ENCODE results near the gene SPOCK2.

Gene SPOCK2

GRCh38 chr10:72019085-72019876, 69.1 kb downstream of the SPOCK2 start:
- TF ChIP-seq SP1 (IDR thresholded peaks at IDR 0.05) (no peak), TARDBP (IDR thresholded peaks at IDR 0.05) (no peak), ARNT (IDR thresholded peaks at IDR 0.05) (no peak), NFRKB (IDR thresholded peaks at IDR 0.05) (no peak), FOXK2 (IDR thresholded peaks at IDR 0.05) (no peak), HDGF (IDR thresholded peaks at IDR 0.05; ENCODE audit: borderline replicate concordance) (no peak), LEF1 (IDR thresholded peaks at IDR 0.05; ENCODE audit: borderline replicate concordance) (no peak), L3MBTL2 (conservative IDR thresholded peaks at IDR 0.05) (no peak), FOXA1 (IDR thresholded peaks at IDR 0.05) (no peak), FOXM1 (IDR thresholded peaks at IDR 0.05; ENCODE audit: borderline replicate concordance) (no peak), SUZ12 (IDR thresholded peaks at IDR 0.05) (no peak)
- POLR2A ChIA-PET, result no interaction called here
- CTCF ChIA-PET, result no interaction called here
- no peak for DNase-seq (ENCODE audit: extremely low spot score)

GRCh38 chr10:72016608-72017300, 71.6 kb downstream of the SPOCK2 start:
- no peak for DNase-seq (ENCODE audit: extremely low spot score)
- CTCF ChIA-PET, result no interaction called here
- POLR2A ChIA-PET, result no interaction called here
- TF ChIP-seq SUZ12 (IDR thresholded peaks at IDR 0.05) (no peak), ZNF384 (IDR thresholded peaks at IDR 0.05) (no peak), PKNOX1 (IDR thresholded peaks at IDR 0.05) (no peak), FOXK2 (IDR thresholded peaks at IDR 0.05) (no peak), FOXM1 (IDR thresholded peaks at IDR 0.05; ENCODE audit: borderline replicate concordance) (no peak), SP1 (IDR thresholded peaks at IDR 0.05) (no peak), FOXA1 (IDR thresholded peaks at IDR 0.05) (no peak), L3MBTL2 (conservative IDR thresholded peaks at IDR 0.05) (no peak)

GRCh38 chr10:72015841-72016240, 72.5 kb downstream of the SPOCK2 start:
- ChIA-PET CTCF (interaction anchor here (1.0 kb wide), 1 partner anchor 33 kb away, joined by 3 read pairs; no protein-coding TSS in a partner anchor), POLR2A (no interaction called here)
- no peak for TF ChIP-seq FOXA1 (IDR thresholded peaks at IDR 0.05)
- TF ChIP-seq LEF1 (IDR thresholded peaks at IDR 0.05; ENCODE audit: borderline replicate concordance), result no peak
- no peak for TF ChIP-seq ARNT (IDR thresholded peaks at IDR 0.05)
- TF ChIP-seq ELF4 (IDR thresholded peaks at IDR 0.05), result no peak
- TF ChIP-seq FOXM1 (IDR thresholded peaks at IDR 0.05; ENCODE audit: borderline replicate concordance), result no peak
- TF ChIP-seq CTBP1 (IDR thresholded peaks at IDR 0.05; ENCODE audit: borderline replicate concordance), result no peak
- no peak for TF ChIP-seq HDGF (IDR thresholded peaks at IDR 0.05; ENCODE audit: borderline replicate concordance)
- no peak for TF ChIP-seq TARDBP (IDR thresholded peaks at IDR 0.05)
- no peak for TF ChIP-seq ZNF384 (IDR thresholded peaks at IDR 0.05)
- no peak for TF ChIP-seq SUZ12 (IDR thresholded peaks at IDR 0.05)
- no peak for TF ChIP-seq NFRKB (IDR thresholded peaks at IDR 0.05)
- no peak for TF ChIP-seq FOXK2 (IDR thresholded peaks at IDR 0.05)
- no peak for TF ChIP-seq L3MBTL2 (conservative IDR thresholded peaks at IDR 0.05)
- no peak for TF ChIP-seq BHLHE40 (IDR thresholded peaks at IDR 0.05; ENCODE audit: borderline replicate concordance)
- no peak for DNase-seq (ENCODE audit: extremely low spot score)

GRCh38 chr10:72014785-72015480, 73.4 kb downstream of the SPOCK2 start:
- POLR2A ChIA-PET, result interaction anchor here (1.1 kb wide), 1 partner anchor 51 kb away, joined by 3 read pairs; the partner anchor contains the start of gene CHST3
- no peak for TF ChIP-seq ZNF384 (IDR thresholded peaks at IDR 0.05)
- TF ChIP-seq NFRKB (IDR thresholded peaks at IDR 0.05), result no peak
- TF ChIP-seq ELF4 (IDR thresholded peaks at IDR 0.05), result no peak
- no peak for TF ChIP-seq FOXK2 (IDR thresholded peaks at IDR 0.05)
- TF ChIP-seq HDGF (IDR thresholded peaks at IDR 0.05; ENCODE audit: borderline replicate concordance), result no peak
- no peak for TF ChIP-seq TARDBP (IDR thresholded peaks at IDR 0.05)
- CTCF ChIA-PET, result no interaction called here
- no peak for DNase-seq (ENCODE audit: extremely low spot score)

GRCh38 chr10:72014197-72014596, 74.2 kb downstream of the SPOCK2 start:
- no peak for TF ChIP-seq ZNF384 (IDR thresholded peaks at IDR 0.05)
- TF ChIP-seq ARNT (IDR thresholded peaks at IDR 0.05), result no peak
- TF ChIP-seq LEF1 (IDR thresholded peaks at IDR 0.05; ENCODE audit: borderline replicate concordance), result no peak
- TF ChIP-seq CTBP1 (IDR thresholded peaks at IDR 0.05; ENCODE audit: borderline replicate concordance), result no peak
- TF ChIP-seq TARDBP (IDR thresholded peaks at IDR 0.05), result no peak
- no peak for TF ChIP-seq HDGF (IDR thresholded peaks at IDR 0.05; ENCODE audit: borderline replicate concordance)
- no peak for TF ChIP-seq BHLHE40 (IDR thresholded peaks at IDR 0.05; ENCODE audit: borderline replicate concordance)
- TF ChIP-seq PKNOX1 (IDR thresholded peaks at IDR 0.05), result no peak
- TF ChIP-seq SUZ12 (IDR thresholded peaks at IDR 0.05), result no peak
- TF ChIP-seq FOXA1 (IDR thresholded peaks at IDR 0.05), result no peak
- TF ChIP-seq L3MBTL2 (conservative IDR thresholded peaks at IDR 0.05), result no peak
- TF ChIP-seq NFRKB (IDR thresholded peaks at IDR 0.05), result no peak
- TF ChIP-seq SP1 (IDR thresholded peaks at IDR 0.05), result no peak
- no peak for TF ChIP-seq FOXM1 (IDR thresholded peaks at IDR 0.05; ENCODE audit: borderline replicate concordance)
- no peak for TF ChIP-seq FOXK2 (IDR thresholded peaks at IDR 0.05)
- DNase-seq (ENCODE audit: extremely low spot score), result no peak
- POLR2A ChIA-PET, result interaction anchor here (1.1 kb wide), 1 partner anchor 50 kb away, joined by 3 read pairs; the partner anchor contains the start of gene CHST3
- CTCF ChIA-PET, result no interaction called here

All from HEK293T (cell line).